ENCODE results near the gene ADGRG4.

DNA sequence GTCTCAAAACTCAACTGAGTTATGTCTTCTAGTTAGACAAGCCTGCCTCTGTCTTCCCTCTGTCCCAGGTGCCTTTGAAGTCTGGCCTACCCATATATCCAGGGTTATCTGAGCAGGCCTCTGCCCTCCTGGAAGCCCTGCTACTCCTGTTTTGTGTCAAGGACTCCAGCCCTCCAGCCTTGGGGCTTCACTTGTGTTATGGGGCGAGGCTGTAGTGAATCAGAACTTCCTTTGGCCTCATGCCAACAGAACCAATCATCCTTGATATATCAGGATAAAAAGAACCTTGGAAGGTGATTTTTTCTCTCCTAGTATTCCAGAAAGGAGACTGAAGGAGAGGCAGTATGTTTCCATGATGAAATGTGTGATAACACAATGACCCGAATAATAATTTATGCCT is 8.9 kb upstream of the ADGRG4 start:
- no peak for TF ChIP-seq POLR2A (IDR thresholded peaks at IDR 0.05)
- TF ChIP-seq, protein P1, sequence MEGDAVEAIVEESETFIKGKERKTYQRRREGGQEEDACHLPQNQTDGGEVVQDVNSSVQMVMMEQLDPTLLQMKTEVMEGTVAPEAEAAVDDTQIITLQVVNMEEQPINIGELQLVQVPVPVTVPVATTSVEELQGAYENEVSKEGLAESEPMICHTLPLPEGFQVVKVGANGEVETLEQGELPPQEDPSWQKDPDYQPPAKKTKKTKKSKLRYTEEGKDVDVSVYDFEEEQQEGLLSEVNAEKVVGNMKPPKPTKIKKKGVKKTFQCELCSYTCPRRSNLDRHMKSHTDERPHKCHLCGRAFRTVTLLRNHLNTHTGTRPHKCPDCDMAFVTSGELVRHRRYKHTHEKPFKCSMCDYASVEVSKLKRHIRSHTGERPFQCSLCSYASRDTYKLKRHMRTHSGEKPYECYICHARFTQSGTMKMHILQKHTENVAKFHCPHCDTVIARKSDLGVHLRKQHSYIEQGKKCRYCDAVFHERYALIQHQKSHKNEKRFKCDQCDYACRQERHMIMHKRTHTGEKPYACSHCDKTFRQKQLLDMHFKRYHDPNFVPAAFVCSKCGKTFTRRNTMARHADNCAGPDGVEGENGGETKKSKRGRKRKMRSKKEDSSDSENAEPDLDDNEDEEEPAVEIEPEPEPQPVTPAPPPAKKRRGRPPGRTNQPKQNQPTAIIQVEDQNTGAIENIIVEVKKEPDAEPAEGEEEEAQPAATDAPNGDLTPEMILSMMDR (IDR thresholded peaks at IDR 0.05) = no peak

Data from suprapubic skin (tissue), 3 donors.